Smooth muscle cell (in vitro differentiated cells): ENCODE results near the gene MSLN. TPM values are rescaled to one million over a fixed set of nuclear protein-coding genes. Genes with fewer than 3 reads are reported as not detected.

Experiments
- DNase-seq: peaks from one replicate; lab custom pipeline; 2025; ENCODE audit not compliant: unreplicated experiment; lab: John Stamatoyannopoulos, UW
- H2AFZ ChIP-seq: fragments of 200-600 bp; sonication (generic); 2 replicates; pipeline ENCODE4 v1.6.0; 2016; ENCODE audit warnings: antibody characterized with exemption, low read depth, mild to moderate bottlenecking
- H3F3A ChIP-seq: fragments of 200-600 bp; sonication (generic); 2 replicates; pipeline ENCODE4 v1.6.0; 2017; ENCODE audit warnings: antibody characterized with exemption, low read depth
- H3K27ac ChIP-seq: fragments of 200-600 bp; sonication (generic); 2 replicates; pipeline ENCODE4 v1.5.1; 2016; ENCODE audit warnings: low read depth, mild to moderate bottlenecking
- H3K27me3 ChIP-seq: fragments of 200-600 bp; sonication (generic); 2 replicates; pipeline ENCODE4 v1.6.1; 2016; ENCODE audit warnings: low read depth, mild to moderate bottlenecking
- H3K36me3 ChIP-seq: fragments of 200-600 bp; sonication (generic); 2 replicates; pipeline ENCODE4 v1.5.1; 2016; ENCODE audit warnings: low read depth
- H3K4me1 ChIP-seq: fragments of 200-600 bp; sonication (generic); 2 replicates; pipeline ENCODE4 v1.5.1; 2016; ENCODE audit warnings: low read depth
- H3K4me2 ChIP-seq: fragments of 200-600 bp; sonication (generic); 2 replicates; pipeline ENCODE4 v1.6.0; 2016; ENCODE audit warnings: mild to moderate bottlenecking
- H3K4me3 ChIP-seq: fragments of 200-600 bp; sonication (generic); 2 replicates; pipeline ENCODE4 v1.5.1; 2016; ENCODE audit warnings: mild to moderate bottlenecking
- H3K79me2 ChIP-seq: fragments of 200-600 bp; sonication (generic); 2 replicates; pipeline ENCODE4 v1.6.0; 2016; ENCODE audit warnings: low read depth, mild to moderate bottlenecking
- H3K9ac ChIP-seq: fragments of 200-600 bp; sonication (generic); 2 replicates; pipeline ENCODE4 v1.6.0; 2016; ENCODE audit warnings: low read depth
- H3K9me3 ChIP-seq: fragments of 200-600 bp; sonication (generic); replicated peaks from 2 replicates; pipeline ENCODE4 v1.5.1; 2016; ENCODE audit warnings: low read depth
- H4K20me1 ChIP-seq: fragments of 200-600 bp; sonication (generic); 2 replicates; pipeline ENCODE4 v1.6.0; 2016; ENCODE audit warnings: low read depth
- CTCF ChIP-seq: fragments of 200-600 bp; sonication (generic); IDR thresholded peaks from 2 replicates; pipeline ENCODE4 v1.5.1; 2017; ENCODE audit warnings: borderline replicate concordance, mild to moderate bottlenecking, antibody characterized with exemption; ENCODE audit not compliant: insufficient read depth, poor library complexity, severe bottlenecking
- WGBS: methylation state at CpG from one replicate; pipeline ENCODE4 v1.1.7; 2016; ENCODE audit warnings: low lambda C conversion rate; 5-methylcytosine and 5-hydroxymethylcytosine counted together
- polyA plus RNA-seq: library from polyadenylated mRNA; unstranded; fragments of >200 nt; fragmentation: Nextera tagmentation; extraction: Ambion mirVana; gene quantifications from 2 replicates; pipeline ENCODE4 v1.2.1, GENCODE V29; 2016
- total RNA-seq: library from RNA; depleted of rRNA; stranded (reverse); fragments of >200 nt; gene quantifications from 2 replicates; pipeline ENCODE4 v1.2.3, GENCODE V29; 2014

MSLN gene
- total and polyA plus RNA-seq, 2 experiments from 2014 or later = 0.26 to 3.7 TPM

- no peak overlapping the region for H3K9ac ChIP-seq
- no peaks in the 10 kb centered on the region for H3K27me3 ChIP-seq
- no peaks in the 10 kb centered on the region for H3K36me3 ChIP-seq
- no peaks in the 10 kb centered on the region for H3F3A ChIP-seq
- H3K9me3 ChIP-seq = no peaks in the 10 kb centered on the region
- no peaks in the 10 kb centered on the region for H3K4me1 ChIP-seq
- H3K4me2 ChIP-seq = no peak overlapping the region
- no peak overlapping the region for H2AFZ ChIP-seq
- H3K79me2 ChIP-seq = no peaks in the 10 kb centered on the region
- 84% methylated on average over 20 of the region's 22 CpGs for WGBS
- no peak for TF ChIP-seq CTCF
- no peaks in the 10 kb centered on the region for H4K20me1 ChIP-seq
- H3K4me3 ChIP-seq = no peak overlapping the region
- DNase-seq = no peak
- no peak overlapping the region for H3K27ac ChIP-seq
These were observed 1.3 kb downstream of the MSLN start for GRCh38 chr16:761625-762513.

DNA sequence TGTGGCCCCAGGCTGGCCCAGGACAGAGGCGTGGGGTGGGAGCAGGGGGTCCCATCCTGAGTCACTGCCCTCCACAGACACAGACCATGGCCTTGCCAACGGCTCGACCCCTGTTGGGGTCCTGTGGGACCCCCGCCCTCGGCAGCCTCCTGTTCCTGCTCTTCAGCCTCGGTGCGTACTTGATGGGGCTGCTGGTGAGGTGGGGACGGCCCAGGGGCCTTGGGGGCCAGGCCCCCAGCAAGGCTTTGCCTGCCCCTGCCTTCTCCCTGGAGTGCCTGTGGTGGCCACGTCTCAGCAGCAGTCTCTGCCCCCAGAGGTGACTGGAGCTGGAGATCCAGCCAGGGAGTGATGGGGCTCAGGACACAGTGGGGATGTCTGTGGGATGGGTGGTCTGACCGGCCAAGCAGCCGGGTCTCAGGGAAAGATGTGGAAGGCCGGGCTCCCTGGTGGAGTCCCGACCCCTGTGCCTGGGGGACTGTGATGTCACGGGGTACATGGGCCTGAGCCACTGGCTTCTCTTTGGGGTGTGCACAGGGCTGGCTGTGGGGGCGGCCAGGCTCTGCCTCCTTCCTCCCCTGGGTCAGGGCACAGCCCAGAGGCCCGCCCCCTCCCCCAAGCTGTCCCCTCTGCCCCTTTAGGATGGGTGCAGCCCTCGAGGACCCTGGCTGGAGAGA is 2.2 kb downstream of the MSLN start:
- Histone ChIP-seq H2AFZ (no peak overlapping the region), H3K79me2 (no peaks in the 10 kb centered on the region), H3K4me2 (no peak overlapping the region), H3F3A (no peaks in the 10 kb centered on the region), H3K27me3 (no peaks in the 10 kb centered on the region), H3K27ac (no peak overlapping the region), H3K4me3 (no peak overlapping the region), H4K20me1 (no peaks in the 10 kb centered on the region), H3K9me3 (no peaks in the 10 kb centered on the region), H3K4me1 (no peaks in the 10 kb centered on the region), H3K36me3 (no peaks in the 10 kb centered on the region), H3K9ac (no peak overlapping the region)
- DNase-seq = no peak
- no peak for TF ChIP-seq CTCF
- WGBS = 92% methylated on average over 15 of the region's 17 CpGs

- Histone ChIP-seq H3K27ac (no peak overlapping the region), H3K36me3 (no peaks in the 10 kb centered on the region), H4K20me1 (no peaks in the 10 kb centered on the region), H3K9me3 (no peaks in the 10 kb centered on the region), H3K4me2 (no peak overlapping the region), H3K4me1 (no peaks in the 10 kb centered on the region), H3F3A (no peaks in the 10 kb centered on the region), H3K79me2 (no peaks in the 10 kb centered on the region), H2AFZ (no peak overlapping the region), H3K9ac (no peak overlapping the region), H3K4me3 (no peak overlapping the region), H3K27me3 (no peaks in the 10 kb centered on the region)
- WGBS = 96% methylated on average over 14 of the region's 21 CpGs
- TF ChIP-seq CTCF = no peak
- no peak for DNase-seq
These were observed 3.0 kb downstream of the MSLN start for GRCh38 chr16:763369-764183.
